Measurements from ENCODE around the gene CCDC8.

- TF ChIP-seq POLR2A (IDR thresholded peaks at IDR 0.05) (no peak), CTCF (IDR thresholded peaks at IDR 0.05) (no peak), POLR2AphosphoS5 (IDR thresholded peaks at IDR 0.05) (no peak), EP300 (IDR thresholded peaks at IDR 0.05) (no peak)
Measured at GRCh38 chr19:46431824-46432223, 18.5 kb upstream of the CCDC8 start.
